GM21717 (cell line): Measurements from ENCODE around the gene ISL2.

ENCODE experiments used
- ATAC-seq: cut with Tn5 transposase; IDR thresholded peaks from one replicate; pipeline ENCODE4 v1.9.1; 2021; ENCODE audit warnings: mild to moderate bottlenecking, moderate library complexity; ENCODE audit not compliant: unreplicated experiment

Gene ISL2

GRCh38 chr15:76327191-76328105 lies 9.1 kb upstream of the ISL2 start:
- no peak for ATAC-seq

GRCh38 chr15:76328106-76328696 lies 8.4 kb upstream of the ISL2 start:
- ATAC-seq: no peak

- no peak for ATAC-seq
Observed at GRCh38 chr15:76328958-76329357, 7.6 kb upstream of the ISL2 start.

DNA sequence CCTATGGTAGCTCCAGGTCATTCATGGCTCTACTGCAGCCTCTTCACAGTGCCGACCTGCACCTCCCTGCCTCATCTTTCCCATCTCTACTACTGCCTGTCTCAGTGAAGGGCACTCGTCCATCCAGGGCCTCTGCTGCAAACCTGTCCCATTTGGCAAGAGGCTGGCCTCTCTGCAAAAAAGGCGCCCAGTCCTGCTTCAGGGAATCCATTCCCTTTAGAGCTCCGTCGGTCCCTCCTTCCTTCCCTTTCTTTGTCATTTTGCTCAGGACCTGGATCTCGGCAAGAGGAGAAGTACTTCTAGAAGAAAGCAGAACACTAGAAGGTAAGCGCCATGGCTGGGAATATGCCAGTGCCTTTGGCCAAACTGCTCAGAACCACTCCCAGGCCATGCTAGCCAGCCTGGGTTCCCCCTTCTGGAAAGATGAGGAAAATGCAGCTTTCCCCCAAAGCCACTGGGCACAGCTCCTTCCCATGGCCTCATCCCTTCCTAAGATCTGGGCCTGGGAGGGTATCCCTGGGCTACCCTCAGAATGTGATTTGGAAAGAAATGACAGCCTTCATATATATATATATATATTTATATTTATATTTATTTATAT lies 6.4 kb upstream of the ISL2 start:
- no peak for ATAC-seq

DNA sequence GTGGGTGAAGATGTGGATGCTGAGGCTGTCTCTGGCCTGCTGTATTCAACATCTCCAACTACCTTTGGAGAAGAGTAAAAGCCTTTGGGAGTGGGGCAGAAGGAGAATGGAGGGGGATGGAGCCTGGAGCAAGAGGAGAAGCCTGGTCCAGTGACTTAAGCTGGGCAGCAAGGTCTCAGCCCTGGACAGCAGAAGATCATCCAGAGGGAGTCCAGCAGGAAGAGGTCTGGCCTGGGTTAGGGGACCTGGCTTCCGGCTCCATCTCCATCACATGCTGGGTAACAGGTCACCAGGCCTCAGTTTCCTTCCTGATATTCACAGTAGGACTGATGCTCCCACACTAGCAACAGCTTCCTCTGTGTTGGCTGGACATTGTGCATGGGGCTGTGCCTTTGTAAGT lies 3.8 kb upstream of the ISL2 start:
- ATAC-seq: no peak

DNA sequence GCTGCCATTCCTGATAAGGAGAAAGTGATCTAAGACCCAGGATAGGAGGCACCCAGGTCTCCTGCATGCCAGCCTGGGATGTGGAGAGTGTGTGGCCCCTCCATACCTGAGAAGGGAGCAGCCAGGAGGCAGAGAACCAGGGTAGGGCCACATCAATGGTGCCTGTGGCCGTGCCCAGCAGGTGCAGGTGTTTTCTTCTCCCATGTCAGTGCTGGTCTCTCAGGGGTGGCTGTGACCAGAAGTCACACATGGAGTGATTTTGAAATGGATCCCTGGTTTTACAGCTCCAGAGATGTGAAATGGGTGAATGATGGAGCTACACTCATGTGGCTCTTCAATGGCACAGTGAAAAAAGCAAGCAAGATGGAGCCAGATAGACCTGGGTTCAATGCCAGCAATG lies 3.3 kb upstream of the ISL2 start:
- no peak for ATAC-seq

GRCh38 chr15:76333720-76334437 lies 2.7 kb upstream of the ISL2 start:
- no peak for ATAC-seq

DNA sequence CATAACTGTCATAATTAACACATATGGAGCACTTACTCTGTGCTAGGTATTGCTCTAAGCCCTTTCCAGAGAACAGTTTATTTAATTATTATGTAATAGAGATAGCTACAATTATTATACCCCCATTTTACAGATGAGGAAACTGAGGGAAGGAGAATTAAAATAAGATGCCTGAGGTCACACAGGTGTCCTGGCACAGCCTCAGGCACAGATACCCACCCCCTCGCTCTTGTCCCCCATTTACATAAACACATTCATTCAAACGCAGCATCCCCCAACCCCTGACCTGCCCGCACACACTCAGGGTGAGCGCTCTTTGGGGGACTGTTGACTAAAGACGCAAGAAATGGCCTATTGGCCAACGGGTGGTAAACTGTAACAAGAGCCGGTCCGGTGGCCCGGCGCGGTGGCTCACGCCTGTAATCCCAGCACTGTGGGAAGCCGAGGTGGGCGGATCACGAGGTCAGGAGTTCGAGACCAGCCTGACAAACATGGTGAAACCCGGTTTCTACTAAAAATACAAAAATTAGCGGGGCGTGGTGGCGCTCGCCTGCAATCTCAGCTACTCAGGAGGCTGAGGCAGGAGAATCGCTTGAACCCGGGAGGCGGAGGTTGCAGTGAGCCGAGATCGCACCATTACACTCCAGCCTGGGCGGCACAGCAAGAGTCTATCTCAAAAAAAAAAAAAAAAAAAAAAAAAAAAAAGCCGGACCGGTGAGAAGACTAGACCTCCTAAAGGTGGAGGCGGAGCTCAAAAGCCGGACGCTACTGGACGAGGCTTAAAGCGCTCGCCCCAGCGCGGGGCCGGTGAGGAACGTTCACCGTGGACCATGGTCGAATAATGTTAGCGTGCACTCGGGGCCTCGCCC lies 1.9 kb upstream of the ISL2 start:
- no peak for ATAC-seq

GRCh38 chr15:76335307-76336253 lies 993 bp upstream of the ISL2 start:
- no peak for ATAC-seq

GRCh38 chr15:76337059-76337695 lies 604 bp downstream of the ISL2 start:
- no peak for ATAC-seq

- ATAC-seq: no peak
Observed at GRCh38 chr15:76337696-76338485, 1.3 kb downstream of the ISL2 start.

DNA sequence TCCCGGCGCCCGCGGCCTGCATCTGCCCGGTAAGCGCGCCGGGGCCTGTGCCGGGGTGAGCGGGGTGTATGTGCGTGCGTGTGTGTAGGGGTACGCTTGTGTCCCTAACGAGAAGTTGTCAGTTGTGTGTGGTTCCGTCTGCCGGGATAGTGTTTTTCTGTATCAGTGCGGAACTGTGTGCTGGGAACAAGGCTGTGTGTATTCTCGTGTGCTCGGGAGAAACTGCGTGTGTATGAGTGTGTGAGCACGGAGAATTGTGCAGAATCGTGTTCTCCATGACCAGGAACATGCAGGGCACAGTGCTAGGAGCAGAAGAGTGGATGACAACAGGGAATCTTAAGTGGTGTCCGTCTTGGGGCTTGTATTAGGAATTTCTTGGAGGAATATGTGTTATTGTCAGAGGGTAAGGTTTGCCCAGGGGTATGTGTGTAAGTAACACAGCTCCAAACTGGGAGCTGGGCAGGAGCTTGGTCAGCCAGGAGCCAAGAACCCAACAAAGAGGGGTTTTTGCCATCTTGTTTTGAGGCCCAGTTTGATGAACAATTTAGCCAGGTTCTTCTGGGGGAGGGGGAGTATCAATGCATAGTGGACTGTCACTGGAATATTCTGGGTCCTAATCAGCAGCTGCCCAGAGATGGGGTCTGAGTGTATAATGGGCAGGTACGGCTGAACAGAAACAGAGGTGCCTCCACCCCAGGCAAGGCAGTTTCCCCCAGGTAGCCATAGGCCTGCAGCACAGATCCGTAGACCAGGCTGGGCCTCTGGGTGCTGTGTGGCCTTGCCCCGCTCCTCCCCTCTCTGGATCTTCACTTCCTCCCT lies 2.1 kb downstream of the ISL2 start:
- no peak for ATAC-seq

DNA sequence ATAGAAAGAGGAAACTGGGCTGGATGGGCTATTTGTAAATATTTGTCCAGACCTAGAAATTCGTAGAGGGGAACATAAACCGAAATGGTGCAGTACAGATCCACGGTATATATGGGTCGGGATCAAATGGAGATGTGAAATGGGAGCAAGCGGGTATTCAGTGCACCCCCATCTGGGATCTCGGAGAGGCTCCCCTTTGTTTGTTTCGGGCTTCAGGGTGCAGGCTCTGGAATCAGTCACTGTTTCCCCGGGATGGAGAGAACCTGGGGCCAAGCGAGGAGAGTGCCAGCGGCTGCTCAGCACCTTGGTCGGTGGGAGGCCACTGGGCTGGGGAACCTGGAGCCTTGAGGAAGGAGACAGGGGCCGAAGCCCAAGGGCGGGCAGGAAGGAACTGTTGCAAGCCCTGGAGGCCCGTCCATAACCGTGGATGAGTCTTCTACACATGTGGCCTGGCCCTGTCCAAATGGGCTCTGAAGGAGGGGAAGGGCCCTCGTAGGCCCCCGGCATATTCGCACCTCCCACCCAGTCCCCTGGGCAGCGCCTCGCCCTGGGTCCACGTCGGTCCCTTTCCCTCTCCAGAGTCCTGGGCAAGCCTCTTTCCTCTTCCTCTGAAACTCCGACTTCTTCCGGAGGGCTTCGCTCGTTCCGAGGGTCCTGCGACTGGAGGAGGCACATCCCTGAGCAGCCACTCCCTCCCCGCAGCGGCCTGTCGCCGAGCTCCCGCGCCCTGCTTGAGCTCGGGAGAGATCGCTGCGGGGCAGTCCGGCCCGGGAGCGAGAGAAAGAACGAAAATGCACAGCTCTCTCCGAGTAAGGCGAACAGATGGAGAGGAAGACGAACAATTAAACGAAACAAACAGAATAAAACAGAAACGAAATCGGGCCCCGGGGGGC lies 3.0 kb downstream of the ISL2 start:
- no peak for ATAC-seq

GRCh38 chr15:76340198-76340802 lies 3.7 kb downstream of the ISL2 start:
- ATAC-seq: no peak

GRCh38 chr15:76340803-76341365 lies 4.3 kb downstream of the ISL2 start:
- no peak for ATAC-seq
